ENCODE measurements around the gene MYOT. TPM values are rescaled to one million over a fixed set of nuclear protein-coding genes. Genes with fewer than 3 reads are reported as not detected.

MYOT gene
- total and polyA plus RNA-seq, 10 of the 15 experiments (the other 5 are each of a cell fraction or from before 2014, with no cell fraction given), result 0.15 to 1.5 (median 0.53) TPM; not detected in 5

DNA sequence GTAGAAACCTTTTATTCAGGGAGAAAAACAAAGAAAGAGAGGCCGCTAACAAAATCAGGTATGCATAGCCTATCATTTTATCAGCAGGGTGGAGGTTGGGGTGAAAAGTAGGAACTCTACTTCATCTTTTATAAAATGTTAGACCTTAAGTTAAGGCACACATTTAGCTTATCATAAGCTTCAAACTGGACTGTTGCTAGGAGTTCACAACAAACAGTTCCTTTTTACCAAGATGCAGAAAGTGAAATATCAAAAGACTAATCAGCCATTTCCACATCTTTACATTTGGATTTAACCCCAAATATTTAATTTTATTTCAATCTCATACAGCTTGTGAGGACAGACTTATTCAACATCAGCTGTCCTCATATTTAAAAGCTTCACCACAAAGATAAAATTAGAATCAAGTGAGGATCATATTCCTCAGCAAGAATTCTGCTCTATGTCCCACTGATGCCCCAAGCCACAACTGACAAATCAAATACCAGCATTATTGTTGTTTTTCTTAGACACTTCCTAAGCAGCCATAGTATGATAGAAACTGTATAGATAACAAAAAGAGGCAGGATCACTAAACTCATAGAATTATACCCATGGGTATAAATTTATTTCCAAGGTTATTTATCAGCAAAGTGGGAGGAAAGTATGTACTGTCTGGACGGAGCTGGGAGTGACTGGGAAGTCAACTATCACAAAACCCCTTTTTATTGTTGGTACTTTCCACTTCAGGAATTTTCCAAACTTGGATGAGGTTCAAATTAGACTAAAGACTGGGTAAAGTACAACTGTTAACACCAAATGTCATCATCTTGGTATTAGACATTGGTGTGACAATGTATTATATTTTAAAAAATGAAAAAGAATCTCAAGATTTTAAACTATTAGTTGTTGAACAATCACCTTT, 29.9 kb upstream of the MYOT start (continued):
- no peak for TF ChIP-seq RCOR1 (conservative IDR thresholded peaks at IDR 0.05; ENCODE audit: low read depth, low read length)
- TF ChIP-seq SREBF2 (IDR thresholded peaks at IDR 0.05; ENCODE audit: low read length), result no peak
- TF ChIP-seq EGR1 (IDR thresholded peaks at IDR 0.05; ENCODE audit: borderline replicate concordance in 1 of 2, low read depth in 2 of 2, low read length in 2 of 2), result no peak

DNA sequence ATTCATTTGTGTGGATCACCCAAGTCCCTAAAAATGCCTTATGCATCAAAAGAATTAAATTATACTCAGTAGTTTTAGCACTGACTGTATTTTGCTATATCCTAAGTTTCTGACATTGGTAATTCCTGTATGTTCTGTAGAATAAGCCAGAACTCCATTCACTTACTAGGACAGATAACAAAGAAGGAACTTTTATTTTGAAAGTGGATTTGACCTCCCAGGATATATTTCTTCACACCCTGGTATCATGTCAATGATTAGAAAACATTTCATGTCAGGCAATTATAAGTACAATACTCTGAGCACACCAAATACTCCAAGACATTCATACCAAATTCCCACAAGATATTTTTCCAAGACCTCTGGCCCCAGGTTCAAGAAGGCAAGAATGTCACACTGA, 28.7 kb upstream of the MYOT start:
- Histone ChIP-seq H2AFZ (ENCODE audit: control insufficient read depth, low read depth, low read length) (no peak overlapping the region), H3K4me3 (no peak overlapping the region), H3K27me3 (replicated peaks in 1 of 2; ENCODE audit: control insufficient read depth in 2 of 2, insufficient read depth in 2 of 2, low read length in 1 of 2) (no peaks in the 10 kb centered on the region), H3K27ac (ENCODE audit: control insufficient read depth, insufficient read depth) (no peak overlapping the region), H4K20me1 (ENCODE audit: control insufficient read depth, insufficient read depth) (no peaks in the 10 kb centered on the region), H3K79me2 (ENCODE audit: control insufficient read depth, insufficient read depth, low read length) (no peaks in the 10 kb centered on the region), H3K36me3 (ENCODE audit: control insufficient read depth in 2 of 2, insufficient read depth in 2 of 2, low read length in 1 of 2) (no peaks in the 10 kb centered on the region), H3K9ac (ENCODE audit: control insufficient read depth, insufficient read depth, low read length) (no peak overlapping the region), H3K4me2 (ENCODE audit: control insufficient read depth, insufficient read depth) (no peak overlapping the region), H3K4me1 (ENCODE audit: control insufficient read depth, insufficient read depth, low read length) (0 out of 2 replicates have a peak, but pooled peaks cover 4% of the 10 kb centered on the region), H3K9me3 (replicated peaks; ENCODE audit: control insufficient read depth, insufficient read depth, low read length) (no peaks in the 10 kb centered on the region)
- ChIA-PET RAD21 (ENCODE audit: unreplicated experiment) (no interaction called here), POLR2A (no interaction called here), SMC1A (ENCODE audit: uncharacterized antibody, unreplicated experiment) (interaction anchor here (1.5 kb wide), 1 partner anchor 17 kb away, joined by 3 read pairs; no protein-coding TSS in a partner anchor), CTCF (interaction anchor here (1.3 kb wide), 1 partner anchor 96 kb away, joined by 3 read pairs; no protein-coding TSS in a partner anchor)
- ATAC-seq, result no peak
- intact Hi-C loops (cut with micrococcal nuclease; ENCODE audit: unreplicated experiment) (no loop called here), in situ Hi-C loops (cut with MboI) (no loop called here)
- BruUV-seq (replicated peaks), result no TSS peak
- DNase-seq (ENCODE audit: low read depth, low spot score), result no peak
- FAIRE-seq, result no peak
- TF ChIP-seq, protein P1, sequence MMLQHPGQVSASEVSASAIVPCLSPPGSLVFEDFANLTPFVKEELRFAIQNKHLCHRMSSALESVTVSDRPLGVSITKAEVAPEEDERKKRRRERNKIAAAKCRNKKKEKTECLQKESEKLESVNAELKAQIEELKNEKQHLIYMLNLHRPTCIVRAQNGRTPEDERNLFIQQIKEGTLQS (IDR thresholded peaks at IDR 0.05; ENCODE audit: borderline replicate concordance, extremely low read depth, low read depth, low read length), result no peak
- no peak for TF ChIP-seq WRNIP1 (IDR thresholded peaks at IDR 0.05; ENCODE audit: borderline replicate concordance, low read depth, low read length)
- no peak for TF ChIP-seq MEF2B (IDR thresholded peaks at IDR 0.05; ENCODE audit: partially characterized antibody, poor library complexity, severe bottlenecking)
- no peak for TF ChIP-seq ZBED1 (IDR thresholded peaks at IDR 0.05; ENCODE audit: borderline replicate concordance)
- TF ChIP-seq GABPA (IDR thresholded peaks at IDR 0.05; ENCODE audit: low read depth), result no peak
- TF ChIP-seq NFYB (IDR thresholded peaks at IDR 0.05; ENCODE audit: insufficient read depth, low read depth, low read length), result no peak
- TF ChIP-seq, protein P2, sequence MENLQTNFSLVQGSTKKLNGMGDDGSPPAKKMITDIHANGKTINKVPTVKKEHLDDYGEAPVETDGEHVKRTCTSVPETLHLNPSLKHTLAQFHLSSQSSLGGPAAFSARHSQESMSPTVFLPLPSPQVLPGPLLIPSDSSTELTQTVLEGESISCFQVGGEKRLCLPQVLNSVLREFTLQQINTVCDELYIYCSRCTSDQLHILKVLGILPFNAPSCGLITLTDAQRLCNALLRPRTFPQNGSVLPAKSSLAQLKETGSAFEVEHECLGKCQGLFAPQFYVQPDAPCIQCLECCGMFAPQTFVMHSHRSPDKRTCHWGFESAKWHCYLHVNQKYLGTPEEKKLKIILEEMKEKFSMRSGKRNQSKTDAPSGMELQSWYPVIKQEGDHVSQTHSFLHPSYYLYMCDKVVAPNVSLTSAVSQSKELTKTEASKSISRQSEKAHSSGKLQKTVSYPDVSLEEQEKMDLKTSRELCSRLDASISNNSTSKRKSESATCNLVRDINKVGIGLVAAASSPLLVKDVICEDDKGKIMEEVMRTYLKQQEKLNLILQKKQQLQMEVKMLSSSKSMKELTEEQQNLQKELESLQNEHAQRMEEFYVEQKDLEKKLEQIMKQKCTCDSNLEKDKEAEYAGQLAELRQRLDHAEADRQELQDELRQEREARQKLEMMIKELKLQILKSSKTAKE (IDR thresholded peaks at IDR 0.05; ENCODE audit: low read depth, poor library complexity, severe bottlenecking), result no peak
- no peak for TF ChIP-seq SP1 (IDR thresholded peaks at IDR 0.05; ENCODE audit: low read depth, low read length)
- TF ChIP-seq HDAC6 (IDR thresholded peaks at IDR 0.05; ENCODE audit: unreplicated experiment), result no peak
- TF ChIP-seq, protein P3, sequence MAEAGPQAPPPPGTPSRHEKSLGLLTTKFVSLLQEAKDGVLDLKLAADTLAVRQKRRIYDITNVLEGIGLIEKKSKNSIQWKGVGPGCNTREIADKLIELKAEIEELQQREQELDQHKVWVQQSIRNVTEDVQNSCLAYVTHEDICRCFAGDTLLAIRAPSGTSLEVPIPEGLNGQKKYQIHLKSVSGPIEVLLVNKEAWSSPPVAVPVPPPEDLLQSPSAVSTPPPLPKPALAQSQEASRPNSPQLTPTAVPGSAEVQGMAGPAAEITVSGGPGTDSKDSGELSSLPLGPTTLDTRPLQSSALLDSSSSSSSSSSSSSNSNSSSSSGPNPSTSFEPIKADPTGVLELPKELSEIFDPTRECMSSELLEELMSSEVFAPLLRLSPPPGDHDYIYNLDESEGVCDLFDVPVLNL (IDR thresholded peaks at IDR 0.05; ENCODE audit: low read depth, low read length), result no peak
- TF ChIP-seq, protein P4, sequence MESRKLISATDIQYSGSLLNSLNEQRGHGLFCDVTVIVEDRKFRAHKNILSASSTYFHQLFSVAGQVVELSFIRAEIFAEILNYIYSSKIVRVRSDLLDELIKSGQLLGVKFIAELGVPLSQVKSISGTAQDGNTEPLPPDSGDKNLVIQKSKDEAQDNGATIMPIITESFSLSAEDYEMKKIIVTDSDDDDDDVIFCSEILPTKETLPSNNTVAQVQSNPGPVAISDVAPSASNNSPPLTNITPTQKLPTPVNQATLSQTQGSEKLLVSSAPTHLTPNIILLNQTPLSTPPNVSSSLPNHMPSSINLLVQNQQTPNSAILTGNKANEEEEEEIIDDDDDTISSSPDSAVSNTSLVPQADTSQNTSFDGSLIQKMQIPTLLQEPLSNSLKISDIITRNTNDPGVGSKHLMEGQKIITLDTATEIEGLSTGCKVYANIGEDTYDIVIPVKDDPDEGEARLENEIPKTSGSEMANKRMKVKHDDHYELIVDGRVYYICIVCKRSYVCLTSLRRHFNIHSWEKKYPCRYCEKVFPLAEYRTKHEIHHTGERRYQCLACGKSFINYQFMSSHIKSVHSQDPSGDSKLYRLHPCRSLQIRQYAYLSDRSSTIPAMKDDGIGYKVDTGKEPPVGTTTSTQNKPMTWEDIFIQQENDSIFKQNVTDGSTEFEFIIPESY (IDR thresholded peaks at IDR 0.05), result no peak
- no peak for TF ChIP-seq ZZZ3 (IDR thresholded peaks at IDR 0.05; ENCODE audit: control insufficient read depth, insufficient read length, low read depth)
- no peak for TF ChIP-seq RAD21 (IDR thresholded peaks at IDR 0.05; ENCODE audit: insufficient read depth, low read depth, low read length)
- no peak for TF ChIP-seq CHD2 (IDR thresholded peaks at IDR 0.05; ENCODE audit: borderline replicate concordance, low read depth, low read length)
